ENCODE results near the gene HEXIM1.

Gene HEXIM1, protein sequence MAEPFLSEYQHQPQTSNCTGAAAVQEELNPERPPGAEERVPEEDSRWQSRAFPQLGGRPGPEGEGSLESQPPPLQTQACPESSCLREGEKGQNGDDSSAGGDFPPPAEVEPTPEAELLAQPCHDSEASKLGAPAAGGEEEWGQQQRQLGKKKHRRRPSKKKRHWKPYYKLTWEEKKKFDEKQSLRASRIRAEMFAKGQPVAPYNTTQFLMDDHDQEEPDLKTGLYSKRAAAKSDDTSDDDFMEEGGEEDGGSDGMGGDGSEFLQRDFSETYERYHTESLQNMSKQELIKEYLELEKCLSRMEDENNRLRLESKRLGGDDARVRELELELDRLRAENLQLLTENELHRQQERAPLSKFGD

DNA sequence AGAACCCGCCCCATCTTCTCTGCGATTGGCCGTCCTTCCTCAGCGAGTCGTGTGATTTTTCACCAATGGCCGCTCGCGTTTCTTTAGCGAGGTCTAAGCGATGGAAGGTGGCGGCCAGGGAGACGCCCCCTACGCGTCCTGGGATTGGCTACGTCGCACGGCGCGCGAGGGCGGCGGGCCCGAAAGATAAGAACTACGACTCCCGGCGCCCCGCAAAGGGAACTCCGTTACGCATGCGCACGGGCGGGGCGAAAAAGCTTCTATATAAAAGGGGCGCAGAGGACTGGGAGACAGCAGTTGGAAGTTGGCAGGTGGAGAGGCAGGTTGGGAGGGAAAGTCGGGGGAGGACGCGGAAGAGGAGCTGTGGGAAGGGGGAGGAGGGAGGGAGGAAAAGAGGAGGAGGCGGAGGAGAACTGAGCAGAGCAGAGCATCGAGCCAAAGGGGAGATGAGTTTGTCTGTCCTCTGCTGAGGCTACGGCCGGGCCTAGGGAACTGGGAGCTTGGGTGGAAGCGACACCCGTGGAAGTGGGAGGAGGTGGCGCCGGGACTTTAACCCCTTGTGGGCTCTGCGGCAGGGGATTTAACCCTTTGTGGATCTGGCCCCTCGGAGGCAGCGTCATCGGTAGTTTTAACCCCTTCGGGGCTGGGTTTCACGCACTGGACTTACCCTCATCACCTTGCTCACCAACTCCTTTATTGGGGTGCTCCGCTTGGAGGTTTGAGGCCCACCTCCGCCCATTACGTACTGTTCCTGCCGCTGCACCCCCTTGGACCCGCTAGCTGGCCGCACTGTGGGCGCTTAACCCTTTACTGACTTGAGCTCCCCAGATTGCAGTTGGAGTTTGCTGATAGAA is at the start of gene HEXIM1:
Gene HEXIM1, plus strand, starts transcription at position 293 of the 854 bp plus-strand sequence. CDS start 716 bp downstream, outside the sequence.
- TF ChIP-seq, protein P1, sequence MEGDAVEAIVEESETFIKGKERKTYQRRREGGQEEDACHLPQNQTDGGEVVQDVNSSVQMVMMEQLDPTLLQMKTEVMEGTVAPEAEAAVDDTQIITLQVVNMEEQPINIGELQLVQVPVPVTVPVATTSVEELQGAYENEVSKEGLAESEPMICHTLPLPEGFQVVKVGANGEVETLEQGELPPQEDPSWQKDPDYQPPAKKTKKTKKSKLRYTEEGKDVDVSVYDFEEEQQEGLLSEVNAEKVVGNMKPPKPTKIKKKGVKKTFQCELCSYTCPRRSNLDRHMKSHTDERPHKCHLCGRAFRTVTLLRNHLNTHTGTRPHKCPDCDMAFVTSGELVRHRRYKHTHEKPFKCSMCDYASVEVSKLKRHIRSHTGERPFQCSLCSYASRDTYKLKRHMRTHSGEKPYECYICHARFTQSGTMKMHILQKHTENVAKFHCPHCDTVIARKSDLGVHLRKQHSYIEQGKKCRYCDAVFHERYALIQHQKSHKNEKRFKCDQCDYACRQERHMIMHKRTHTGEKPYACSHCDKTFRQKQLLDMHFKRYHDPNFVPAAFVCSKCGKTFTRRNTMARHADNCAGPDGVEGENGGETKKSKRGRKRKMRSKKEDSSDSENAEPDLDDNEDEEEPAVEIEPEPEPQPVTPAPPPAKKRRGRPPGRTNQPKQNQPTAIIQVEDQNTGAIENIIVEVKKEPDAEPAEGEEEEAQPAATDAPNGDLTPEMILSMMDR (conservative IDR thresholded peaks at IDR 0.05; ENCODE audit: low read depth) = no peak
- H3K27ac ChIP-seq = peak within 1 kb of the TSS; percentile 95
- CTCF ChIA-PET = interaction anchor here (0.6 to 5.8 kb wide), 13 partner anchors 12 to 622 kb away, joined by 3 to 99 read pairs (median 4); partner anchors contain the start of genes ACBD4, HEXIM2 and PLCD3
- peak; percentile 98 for DNase-seq (ENCODE audit: low spot score)
- POLR2A ChIA-PET (ENCODE audit: low non-redundant PET) = interaction anchor here (0.5 to 4.8 kb wide), 16 partner anchors 9 to 275 kb away, joined by 3 to 51 read pairs (median 5); partner anchors contain the start of genes ACBD4, HEXIM2 and MAP3K14

DNA sequence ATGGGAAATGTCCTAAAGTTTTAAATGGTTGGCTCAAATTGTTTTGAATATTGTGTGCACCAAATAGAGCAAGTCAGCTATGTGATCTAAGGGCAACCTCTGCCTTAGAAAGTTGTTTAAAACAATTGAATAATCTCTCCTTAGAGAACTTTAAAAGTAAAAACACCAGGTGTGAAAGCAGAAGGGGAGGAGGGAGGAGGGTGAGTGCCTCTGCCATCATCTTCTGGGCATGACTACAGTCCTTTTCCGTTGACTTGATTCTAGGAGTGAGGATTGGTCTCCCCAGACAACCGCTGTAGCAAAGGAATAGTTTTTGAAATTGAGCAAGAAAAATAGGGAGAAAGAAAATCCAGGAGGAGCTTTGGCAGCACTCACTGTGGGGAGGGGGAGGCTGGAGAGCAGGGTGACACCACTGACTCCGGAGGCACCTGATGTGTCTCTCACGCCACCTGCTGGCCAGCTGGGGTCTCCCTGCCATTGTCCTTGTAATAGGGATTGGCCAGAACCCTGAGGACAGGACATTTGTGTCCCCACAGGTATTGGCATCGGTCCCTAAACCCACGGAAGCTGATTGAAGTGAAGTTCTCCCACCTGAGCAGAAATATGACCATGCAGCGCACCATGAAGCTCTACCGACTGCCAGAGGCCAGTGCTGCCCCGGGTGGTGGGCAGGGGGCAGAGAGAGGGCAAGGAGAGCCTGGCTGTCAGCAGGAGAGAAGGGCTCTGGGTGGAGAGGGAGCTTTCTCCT is 49.2 kb upstream of the HEXIM1 start:
- POLR2A ChIA-PET (ENCODE audit: low non-redundant PET) = no interaction called here
- CTCF ChIA-PET = interaction anchor here (0.5 to 2.6 kb wide), 31 partner anchors 9 to 189 kb away, joined by 3 to 29 read pairs (median 4); partner anchors contain the start of genes ACBD4 and NMT1
- peak overlapping the region; percentile 95 for H3K27ac ChIP-seq
- TF ChIP-seq, protein P1 (conservative IDR thresholded peaks at IDR 0.05; ENCODE audit: low read depth) = peak; percentile 96
- peak; percentile 89 for DNase-seq (ENCODE audit: low spot score)

DNA sequence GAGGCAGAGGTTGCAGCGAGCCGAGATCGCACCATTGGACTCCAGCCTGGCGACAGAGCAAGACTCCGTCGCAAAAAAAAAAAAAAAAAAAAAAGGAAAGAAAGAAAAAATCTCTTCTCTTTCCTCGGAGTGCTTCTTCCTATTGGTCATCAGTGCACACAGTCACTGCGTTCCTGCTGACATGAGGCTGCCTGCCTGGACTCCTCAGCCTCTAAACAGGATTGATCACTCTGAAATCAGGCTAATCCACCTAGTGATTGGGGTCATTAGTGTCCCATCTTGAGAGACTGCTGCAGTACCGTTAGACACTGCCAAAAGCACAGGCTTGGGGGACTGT is 46.8 kb upstream of the HEXIM1 start:
- POLR2A ChIA-PET (ENCODE audit: low non-redundant PET) = no interaction called here
- TF ChIP-seq, protein P1 (conservative IDR thresholded peaks at IDR 0.05; ENCODE audit: low read depth) = no peak
- H3K27ac ChIP-seq = peak overlapping the region; percentile 81
- CTCF ChIA-PET = no interaction called here
- DNase-seq (ENCODE audit: low spot score) = no peak

DNA sequence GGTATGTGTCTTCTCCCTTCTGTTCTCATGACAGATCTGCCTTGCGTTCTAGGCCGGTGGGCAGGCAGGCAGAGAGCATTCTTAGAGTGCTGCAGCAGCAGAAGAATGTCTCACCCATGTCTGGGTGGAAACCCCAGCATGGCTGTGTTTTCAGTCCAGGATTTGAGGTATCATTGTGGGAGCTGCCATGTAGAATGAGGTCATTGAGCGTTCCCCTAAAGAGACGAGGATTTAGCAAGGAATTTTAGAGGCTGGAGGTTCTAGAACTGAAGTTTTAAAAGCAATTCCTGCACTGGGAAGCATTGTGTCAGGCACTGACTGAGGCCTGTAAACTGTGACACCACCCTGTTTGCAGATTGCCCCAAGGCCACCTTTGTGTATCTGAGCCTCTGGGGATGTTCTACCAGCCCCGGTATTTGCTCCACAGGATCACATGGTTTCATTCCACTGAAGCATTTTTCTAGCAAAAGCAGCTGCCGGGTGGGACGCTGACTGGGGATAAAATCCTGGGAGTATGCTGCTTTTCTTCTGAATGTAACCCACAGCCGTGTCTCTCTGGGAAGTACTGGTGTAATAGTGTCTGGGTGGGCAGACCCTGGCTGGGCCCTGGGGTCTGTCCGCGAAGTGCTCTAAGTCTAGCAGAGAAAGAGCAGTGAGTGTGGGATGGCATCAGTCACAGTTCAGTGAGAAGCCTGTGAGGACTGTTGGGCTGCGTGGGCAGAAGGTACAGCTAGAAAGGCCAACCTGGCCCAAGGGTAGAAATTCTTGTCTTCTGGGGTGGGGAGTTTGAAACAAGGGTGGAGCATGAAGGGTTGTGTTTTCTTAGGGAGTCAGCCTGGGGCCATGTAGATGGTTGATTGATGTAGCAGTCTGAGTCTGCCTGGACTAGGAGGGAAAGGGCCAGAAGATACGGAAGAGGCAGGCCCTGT is 46.1 kb upstream of the HEXIM1 start:
- ChIA-PET CTCF (no interaction called here), POLR2A (ENCODE audit: low non-redundant PET) (no interaction called here)
- peak; percentile 48 for DNase-seq (ENCODE audit: low spot score)
- peak overlapping the region; percentile 81 for H3K27ac ChIP-seq
- TF ChIP-seq, protein P1 (conservative IDR thresholded peaks at IDR 0.05; ENCODE audit: low read depth) = no peak

DNA sequence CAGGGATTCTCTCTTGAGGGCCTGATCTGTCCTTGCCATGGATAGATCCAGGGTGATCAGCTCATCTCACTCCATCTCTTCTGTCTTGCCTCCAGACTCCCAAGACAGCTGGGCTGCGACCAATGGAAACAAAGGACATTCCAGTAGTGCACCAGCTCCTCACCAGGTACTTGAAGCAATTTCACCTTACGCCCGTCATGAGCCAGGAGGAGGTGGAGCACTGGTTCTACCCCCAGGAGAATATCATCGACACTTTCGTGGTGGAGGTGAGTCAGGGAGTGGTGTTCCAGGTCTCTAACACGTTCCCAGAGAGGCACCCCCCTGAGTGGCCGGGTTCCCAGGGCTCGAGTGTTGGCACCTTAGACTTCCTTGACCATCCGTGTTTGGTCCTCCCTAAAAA is 45.4 kb upstream of the HEXIM1 start:
- CTCF ChIA-PET = no interaction called here
- DNase-seq (ENCODE audit: low spot score) = no peak
- H3K27ac ChIP-seq = peak overlapping the region; percentile 81
- POLR2A ChIA-PET (ENCODE audit: low non-redundant PET) = no interaction called here
- TF ChIP-seq, protein P1 (conservative IDR thresholded peaks at IDR 0.05; ENCODE audit: low read depth) = no peak

Measured in RWPE1 (cell line).